GM20431 (cell line): ENCODE results near the gene MOSPD3.

Experiments
- in situ Hi-C: fragments of 300-500 bp; cut with MseI, MboI; formaldehyde crosslinking; loops from one replicate; pipeline ENCODE4 v1.15.0; 2020; ENCODE audit warnings: low sequenced_read_pairs; ENCODE audit not compliant: unreplicated experiment

MOSPD3 gene

DNA sequence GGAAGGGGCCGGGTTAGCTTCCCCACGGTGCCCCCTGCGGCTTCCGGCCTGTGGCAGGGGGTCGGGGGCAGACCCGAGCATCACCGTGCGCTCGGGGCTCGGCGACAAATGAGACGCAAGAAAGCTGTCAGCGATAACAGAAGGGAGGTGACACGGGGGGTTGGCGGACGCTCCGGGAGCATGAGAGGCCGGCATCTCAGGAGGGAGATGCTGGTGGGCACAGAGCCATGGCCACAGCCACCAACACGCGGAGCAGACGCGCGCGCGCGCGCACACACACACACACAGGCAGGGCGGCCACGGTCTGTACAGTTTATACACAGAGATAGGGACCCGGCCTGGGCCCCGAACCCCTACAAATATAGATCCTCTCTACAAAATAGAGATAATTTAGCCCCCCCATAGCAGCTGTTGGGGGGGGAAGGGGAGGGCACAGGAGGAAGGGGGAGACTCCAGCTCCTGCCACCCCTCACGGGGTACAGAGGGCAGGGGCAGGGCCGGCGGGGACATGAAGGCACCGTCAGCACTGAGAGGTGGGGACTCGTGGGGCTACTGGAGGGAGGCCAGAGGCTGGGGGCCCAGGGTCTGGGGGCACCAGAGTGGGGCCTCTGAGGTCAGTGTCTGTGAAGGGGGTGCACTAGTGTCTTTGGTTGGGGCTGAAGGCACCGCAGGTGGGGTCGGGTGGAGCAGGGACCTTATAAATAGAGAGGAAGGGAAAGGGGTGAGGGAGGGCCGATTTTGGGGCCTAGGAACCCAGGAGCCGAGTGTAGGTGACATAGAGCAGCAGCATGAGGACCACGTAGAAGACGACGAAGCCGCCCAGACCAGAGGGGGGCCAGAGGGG is 37.8 kb upstream of the MOSPD3 start:
- in situ Hi-C loops: no loop called here

DNA sequence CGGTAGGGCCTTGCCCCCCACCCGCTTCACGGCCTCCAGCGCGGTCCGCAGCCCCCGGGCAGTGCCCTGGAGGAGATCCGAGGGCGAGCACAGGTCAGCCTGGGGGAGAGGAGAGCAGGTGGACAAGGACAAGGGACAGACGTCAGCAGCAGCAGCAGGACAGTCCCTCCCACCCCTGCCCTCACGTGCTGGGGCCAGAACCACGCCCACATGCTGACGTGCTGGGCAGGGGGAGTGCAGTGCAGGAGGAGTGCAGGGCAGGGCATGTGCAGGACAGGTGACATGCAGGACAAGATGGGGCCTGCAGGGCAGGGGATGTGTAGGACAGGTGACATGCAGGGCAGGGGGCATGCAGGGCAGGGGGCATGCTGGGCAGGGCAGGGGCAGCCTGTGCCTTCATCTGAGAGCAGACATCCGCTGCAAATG is 37.1 kb upstream of the MOSPD3 start:
- in situ Hi-C loops: no loop called here

DNA sequence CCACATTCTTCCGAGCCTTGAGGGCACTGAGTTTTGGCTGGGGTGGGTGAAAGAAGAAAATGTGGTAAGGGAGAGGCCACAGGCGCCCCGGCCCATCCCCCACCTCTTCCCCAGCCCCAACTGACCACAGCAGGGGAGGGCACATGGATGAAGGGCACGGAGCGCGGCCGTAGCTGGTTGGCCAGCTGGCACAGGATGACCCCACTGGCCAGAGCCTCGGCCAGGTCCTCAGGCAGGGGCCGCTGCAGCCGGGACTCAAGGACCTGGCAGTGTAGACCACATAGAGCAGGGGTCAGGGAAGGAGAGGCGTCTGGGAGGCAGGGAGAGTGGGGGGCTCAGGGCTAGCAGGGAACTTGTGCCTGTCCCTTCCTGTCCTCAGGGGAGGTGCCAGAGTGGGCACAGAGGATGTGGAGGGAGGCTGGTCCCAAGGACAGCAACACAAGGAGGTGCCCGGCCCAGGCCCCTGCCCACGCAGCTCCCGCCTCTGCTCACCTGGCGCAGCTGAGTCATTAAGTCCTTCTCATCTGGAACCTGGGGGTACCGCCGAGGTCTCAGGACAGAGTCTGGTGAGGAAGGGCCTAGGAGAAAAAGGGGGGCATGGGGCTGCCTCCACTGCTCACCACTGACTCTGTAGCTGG is 36.5 kb upstream of the MOSPD3 start:
- in situ Hi-C loops: no loop called here

DNA sequence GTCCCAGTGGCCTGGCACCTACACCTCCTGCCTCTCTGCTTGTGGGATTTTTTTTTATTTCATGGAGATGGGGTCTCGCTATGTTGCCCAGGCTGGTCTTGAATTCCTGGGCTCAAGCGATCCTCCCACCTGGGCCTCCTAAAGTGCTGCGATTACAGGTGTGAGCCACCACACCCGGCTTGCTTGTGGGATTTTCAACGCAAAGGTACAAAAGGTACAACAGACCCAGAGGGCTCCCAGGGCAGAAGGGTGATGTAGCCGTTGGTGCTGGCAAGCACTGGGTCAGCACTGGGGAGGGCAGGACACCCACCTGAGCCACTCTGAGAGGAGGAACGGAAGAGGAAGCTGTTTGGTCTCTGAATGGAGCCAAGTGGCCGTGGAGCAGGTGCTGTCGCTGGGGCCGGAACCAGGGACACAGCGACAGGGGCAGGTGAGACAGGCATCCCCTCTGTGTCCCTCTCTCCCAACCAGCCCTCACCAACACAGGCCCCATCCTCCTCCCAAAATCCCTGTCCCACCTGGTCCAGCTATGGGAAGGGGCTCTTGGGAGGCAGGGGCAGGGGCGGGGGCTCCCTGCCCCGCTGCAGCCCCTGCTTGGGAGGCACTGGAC is 35.9 kb upstream of the MOSPD3 start:
- in situ Hi-C loops: no loop called here

DNA sequence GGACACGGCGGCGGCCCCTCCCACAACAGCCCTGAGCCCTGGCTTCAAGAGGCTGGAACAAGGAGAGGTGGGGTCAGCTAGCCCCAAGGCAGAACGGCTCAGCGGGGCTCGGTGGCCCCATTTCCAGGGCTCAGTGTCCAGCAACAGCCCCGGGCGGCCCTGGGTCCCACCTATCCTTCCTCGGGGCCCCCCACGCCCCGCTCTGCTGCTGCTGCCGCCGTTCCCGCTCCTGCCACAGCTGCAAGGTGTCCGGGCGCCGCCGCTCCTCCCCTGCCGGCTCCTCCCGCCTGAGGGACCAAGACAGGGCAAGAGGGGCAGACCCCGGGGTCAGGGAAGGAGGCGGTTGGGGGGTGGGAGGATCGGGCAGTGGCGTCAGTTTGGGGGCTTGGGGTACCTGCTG is 35.2 kb upstream of the MOSPD3 start:
- in situ Hi-C loops: no loop called here

DNA sequence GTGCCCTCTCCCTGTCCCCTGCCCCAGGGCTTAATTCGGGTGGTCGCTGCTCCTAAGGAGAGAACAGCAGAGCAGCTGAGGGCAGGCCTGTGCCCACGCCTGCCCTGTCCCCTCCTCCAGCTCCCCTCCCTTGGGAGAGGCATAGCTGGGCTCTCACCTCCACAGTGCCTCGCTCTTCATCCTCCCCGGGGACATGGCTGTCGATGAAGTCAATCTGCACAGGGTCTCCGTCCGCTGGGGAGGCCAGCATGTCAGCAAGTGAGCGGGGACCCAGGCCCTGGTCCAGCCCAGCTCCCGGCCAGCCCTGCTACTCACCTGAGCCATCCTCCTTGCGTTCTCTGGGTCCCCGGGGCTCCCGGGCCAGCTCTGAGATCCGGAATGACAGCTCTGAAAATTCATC is 34.8 kb upstream of the MOSPD3 start:
- in situ Hi-C loops: no loop called here

DNA sequence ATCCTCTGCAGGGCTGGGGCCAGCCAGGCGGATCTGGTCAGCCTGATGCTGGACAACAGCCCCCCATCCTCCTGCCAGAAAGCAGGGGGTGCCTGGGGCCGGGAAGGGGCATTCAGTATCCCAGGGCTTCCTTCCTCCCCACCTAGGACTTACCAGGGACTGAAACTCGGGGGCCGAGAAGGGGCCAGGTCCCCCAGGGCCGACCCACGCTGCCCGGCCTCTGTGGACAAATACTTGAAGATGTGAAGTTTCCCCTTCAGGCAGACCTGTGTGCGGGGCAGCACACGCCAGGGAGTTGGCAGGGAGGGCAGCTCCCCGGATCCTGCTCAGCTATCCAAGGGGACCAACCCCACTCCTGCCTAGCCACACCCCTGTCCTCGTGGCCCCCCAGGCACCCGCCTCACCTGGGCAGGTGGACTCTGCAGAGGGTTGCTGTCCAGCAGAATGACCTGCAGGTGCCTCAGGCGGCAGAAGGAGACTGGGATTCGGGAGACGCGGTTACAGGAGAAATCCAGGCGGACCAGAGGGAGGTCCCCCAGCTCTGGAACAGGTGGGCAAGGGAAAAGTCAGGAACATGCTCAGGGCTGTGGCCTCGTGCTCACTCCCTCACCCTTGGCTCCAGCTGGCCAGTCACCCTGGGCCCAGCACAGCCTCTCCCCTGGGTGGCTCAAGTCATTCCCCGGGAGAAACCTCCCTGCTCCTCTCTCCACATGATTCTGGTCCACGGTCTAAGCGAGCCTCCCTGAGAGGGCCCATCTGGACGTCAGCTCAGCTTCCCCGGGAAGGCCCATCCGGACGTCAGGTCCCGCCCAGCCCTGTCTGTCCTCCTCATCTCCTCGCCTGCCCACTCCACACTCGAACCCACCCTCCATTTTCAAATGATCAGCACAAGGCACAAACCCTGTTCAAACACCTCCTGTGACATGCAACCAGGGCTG is 33.8 kb upstream of the MOSPD3 start:
- in situ Hi-C loops: no loop called here

DNA sequence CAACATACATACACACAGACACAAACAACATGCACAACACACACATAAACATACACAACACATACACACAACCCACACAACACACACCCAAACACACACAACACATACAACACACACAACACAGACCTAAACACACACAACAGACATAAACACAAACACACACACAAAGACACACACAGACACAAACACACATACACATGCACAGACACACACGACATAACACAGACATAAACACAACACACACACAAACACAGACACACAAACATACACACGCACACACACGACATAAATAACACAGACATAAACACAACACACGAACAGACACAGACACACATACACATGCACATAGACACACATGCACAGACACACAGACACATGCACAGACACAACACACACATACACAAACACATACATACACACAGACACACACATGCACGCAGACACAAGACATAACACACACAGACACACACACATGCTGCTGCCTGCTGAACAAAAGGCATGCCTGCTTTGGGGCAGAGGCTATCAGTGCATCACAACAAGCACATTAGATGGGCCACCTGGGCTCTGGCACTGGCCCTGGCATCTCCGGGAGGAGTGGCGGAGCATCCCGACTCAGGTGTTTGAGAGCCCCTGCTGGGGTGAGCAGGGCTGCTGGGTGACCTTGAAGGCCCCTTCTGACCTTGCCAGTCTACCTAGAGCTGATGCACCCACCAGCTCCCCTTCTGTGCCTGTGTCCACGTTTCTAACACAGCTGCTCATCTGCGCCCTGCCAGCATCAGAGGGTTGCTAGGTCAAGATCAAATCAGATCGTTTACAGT is 31.7 kb upstream of the MOSPD3 start:
- in situ Hi-C loops: no loop called here

DNA sequence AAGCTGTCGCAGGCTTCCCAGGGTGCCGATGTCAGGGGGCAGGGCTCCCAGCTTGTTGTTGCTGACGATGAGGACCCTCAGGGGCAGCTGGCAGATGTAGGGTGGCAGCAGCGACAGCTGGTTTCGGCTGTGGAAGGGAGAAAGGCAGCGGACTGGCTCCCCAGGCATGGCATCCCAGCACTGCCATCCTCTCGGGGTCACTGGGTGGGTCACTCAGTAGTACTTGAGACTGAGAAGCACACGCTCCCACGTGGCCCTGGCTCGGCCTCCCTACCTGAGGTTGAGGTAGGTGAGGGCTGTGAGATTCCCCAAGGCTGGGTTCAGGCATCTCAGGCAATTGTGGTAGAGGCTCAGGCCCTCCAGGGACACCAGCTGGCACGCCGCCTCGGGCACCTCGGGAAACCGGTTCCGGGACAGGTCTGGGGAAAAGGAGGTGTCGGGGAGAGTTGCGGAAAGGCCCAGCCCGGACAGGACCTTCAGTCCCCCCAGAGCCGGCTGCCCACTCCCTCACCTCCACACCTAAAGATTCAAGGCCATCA is 30.2 kb upstream of the MOSPD3 start:
- in situ Hi-C loops: no loop called here

DNA sequence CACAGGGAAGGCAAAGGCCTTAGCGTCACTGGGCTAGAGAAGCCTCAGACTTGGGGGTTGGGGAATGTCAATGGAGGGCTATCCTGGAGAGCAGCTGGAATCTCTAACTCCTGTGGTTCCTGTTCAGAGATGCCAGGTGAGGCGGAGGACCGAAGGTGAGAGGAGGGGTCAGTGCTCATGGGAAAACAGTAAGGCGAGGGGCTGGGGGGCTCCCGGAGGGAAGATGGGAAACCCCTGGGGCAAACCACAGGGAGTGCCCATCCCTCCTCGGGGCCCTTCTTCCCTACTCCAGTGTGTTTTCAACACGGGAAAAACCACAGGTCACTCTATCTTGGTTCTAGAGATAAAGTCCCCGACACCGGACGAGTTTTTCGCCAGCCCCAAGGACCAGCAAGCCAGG is 29.7 kb upstream of the MOSPD3 start:
- in situ Hi-C loops: no loop called here

DNA sequence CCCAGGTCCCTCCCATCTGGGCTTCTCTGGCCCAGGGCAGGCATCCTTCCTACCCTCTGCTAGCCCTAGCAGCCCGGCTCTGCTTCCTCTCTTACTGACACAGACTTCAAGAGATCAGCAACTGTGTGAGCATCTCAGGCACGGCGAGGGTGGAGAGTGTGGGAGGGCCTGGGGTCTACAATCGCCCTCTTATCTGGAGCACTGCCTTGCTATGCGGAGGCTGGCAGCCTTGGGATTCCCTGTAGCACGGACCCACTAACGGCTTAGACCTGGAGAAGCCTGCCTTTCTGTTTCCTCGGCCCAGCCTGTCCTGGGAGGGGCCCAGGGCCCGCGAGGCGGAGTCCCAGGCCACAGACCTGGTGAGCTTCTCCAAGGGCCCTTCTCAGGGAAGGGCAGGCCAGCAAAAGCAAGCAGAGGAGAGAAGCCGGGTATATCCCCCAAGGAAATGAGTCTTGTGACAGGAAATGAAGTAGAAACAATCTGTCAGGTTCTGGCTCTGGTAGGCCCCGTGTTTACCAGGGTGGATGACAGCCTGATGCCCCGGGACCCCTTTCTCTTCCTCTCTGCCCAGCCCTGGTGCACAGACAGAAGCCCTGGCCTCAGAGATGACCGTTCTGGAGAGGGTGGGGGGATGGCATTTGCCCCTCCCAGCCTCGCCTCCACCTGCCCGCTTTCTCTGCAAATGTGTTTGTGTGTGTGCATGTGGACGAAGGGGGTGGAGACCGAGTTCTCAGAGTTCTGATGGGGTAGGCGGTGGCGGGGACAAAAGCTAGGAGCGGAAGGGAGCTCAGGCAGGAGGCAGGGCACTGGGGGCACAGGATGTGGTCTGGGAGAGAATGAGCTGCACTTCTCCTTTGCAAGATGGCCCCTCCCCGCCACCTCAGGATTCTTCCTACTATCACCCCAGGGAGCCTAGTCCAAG is 28.9 kb upstream of the MOSPD3 start:
- in situ Hi-C loops: no loop called here

DNA sequence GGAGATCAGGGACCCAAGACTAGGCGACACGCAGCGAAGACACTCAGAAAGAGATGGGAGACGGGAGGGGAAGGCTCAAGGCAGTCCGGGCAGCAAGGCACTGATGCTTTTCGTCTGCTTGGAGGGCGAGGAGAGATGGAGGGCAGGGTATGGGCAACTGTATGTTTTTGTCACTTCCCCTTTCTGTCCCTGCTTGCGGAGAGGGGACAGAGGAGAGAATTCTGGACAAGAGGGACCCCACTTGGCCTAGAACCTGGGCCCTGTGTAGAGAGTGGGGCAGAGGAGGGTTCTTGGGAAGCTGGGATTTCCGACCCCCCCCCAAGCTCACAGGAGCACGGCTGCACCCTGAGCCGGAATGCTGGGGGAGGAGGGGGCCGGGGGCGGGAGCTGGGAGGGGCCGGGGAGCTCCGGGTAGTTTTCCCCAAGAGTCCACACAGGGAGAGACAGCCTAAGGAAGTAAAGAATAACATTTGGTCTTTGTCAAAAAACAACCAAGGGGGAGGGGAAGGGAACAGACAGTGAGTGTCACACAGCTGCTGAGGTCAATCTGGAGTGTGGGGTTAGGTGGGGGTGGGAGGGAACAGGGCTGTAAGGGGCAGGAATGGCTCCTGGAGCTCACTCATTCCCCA is 28.2 kb upstream of the MOSPD3 start:
- in situ Hi-C loops: no loop called here

DNA sequence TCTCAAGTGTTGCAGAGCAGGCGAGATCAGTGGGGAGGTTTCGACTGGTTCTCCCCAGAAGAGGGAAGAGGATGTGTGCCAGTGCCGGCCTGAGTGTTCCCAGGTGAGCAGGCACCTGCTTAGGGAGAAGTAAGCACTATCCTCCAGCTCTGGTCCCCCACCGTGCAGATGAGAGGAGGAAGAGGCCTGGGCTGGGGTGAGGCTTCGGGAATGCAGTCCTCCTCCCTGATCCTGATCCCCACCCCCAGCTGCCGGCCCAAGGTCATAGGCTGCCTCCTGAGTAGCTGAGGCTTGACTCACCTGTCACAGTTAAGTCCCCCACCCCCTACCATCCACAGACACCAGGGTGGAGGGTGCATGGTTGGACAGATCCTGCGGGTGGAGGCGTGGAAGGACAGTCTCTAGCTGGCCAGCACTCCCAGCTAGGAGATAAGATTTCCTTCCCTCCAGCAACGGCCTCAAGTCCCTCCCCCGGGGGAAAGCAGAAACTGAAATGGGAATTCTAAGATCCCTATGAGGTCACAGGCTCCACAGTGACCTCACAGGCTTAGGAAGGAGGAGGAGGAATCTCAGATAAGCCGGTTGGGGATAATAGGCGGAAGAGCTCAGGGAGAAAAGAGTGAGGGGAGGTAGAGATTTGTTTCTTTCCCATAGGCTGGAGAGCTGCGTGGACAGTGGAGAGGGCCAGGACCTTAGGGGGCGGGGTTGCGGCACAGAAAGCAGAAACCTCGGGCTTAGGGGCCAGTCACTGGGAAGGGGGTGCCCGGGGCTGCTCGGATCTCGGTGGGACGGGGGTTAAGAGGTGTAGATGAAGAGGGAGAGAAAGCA is 27.4 kb upstream of the MOSPD3 start:
- in situ Hi-C loops: no loop called here

DNA sequence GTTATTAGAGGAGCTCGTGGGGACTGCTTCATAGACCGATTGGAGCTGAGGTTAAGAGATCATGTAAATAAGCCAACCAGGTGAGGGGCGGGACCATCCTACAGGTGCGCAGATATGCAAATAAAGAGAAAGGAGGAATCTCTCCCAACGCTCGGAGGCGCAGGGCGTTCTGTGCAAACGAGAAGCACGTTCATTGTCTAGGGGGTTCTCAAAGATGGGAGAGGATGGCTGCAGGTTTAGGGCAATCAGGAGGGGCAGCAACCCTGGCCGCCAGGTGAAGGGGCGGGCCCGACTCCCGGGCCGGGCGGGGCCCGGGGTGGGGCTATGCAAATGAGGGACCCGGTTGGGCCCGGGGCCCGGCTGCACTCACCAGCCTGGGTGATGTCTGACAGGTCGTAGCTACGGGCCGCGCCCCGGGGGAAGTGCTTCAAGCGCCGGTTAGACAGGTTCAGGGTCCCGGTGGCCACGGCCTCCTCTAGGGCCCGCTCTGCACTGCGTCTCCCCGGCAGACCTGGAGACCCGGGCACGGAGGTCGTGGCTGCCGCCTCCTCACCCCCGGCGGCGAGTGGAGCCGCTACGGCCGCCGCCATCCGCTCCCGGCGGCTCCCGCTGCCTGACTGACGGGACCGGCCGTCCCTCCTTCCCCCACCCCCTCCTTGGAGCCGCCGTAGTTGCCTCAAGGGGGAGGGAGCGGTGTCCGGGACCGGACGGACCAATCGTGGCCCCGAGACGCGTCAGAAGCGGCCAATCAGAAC is 26.7 kb upstream of the MOSPD3 start, which contains the start of gene LRCH4:
Gene LRCH4 (minus strand): TSS at position 619 of the 755 bp plus-strand sequence. CDS start 29 bp downstream, at position 590.
- in situ Hi-C loops: no loop called here

DNA sequence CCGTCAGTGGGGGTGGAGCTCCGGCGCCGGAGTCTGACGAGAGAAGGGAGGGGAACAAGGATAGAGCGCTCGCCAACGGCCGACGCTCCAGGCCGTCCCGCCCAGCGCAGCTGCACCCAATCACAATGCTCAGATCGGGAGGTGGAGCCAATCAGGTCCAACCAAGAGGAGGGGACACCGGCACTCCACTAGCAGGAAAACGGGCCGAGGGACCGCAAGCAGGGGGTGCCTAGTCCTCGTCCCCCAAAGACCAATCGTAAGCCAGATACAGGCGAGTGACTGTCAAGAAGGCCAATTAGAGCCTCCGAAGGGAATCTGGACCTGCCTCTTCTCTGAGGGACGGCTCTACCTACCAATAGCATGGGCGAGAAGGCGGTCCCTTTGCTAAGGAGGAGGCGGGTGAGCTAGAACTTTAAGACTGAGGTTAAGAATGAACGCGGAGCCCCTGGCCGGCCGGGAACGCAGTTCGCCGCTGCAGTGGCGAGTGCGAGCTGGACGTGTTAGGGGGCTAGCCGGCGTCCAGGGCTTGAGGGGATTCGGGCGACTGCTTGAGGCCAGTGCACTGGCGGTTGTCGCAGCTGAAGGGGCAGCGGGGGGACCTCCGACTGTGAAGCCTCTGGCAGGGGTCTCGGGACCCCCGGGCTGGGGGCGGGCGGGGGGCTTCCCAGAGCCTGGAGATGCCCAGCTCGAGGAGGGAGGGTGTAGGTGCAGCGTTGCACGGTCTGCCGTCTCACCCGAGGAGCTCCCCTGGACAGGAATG is 25.9 kb upstream of the MOSPD3 start, which contains the start of gene FBXO24:
Gene FBXO24 (plus strand): TSS at position 63 of the 760 bp plus-strand sequence. CDS start 298 bp downstream, at position 361.
- in situ Hi-C loops: no loop called here
